HG03469 (cell line): ENCODE results near the gene OR56A1.
"Not testable (repeated sequence)": the region's sequence is repeated elsewhere in the genome, so short reads cannot be mapped to it uniquely, and the experiment has no call there.

Experiments
- ATAC-seq: cut with Tn5 transposase; IDR thresholded peaks from one replicate; pipeline ENCODE4 v1.9.1; 2021; ENCODE audit warnings: mild to moderate bottlenecking, moderate library complexity, moderate number of reproducible peaks; ENCODE audit not compliant: unreplicated experiment

Gene OR56A1, protein sequence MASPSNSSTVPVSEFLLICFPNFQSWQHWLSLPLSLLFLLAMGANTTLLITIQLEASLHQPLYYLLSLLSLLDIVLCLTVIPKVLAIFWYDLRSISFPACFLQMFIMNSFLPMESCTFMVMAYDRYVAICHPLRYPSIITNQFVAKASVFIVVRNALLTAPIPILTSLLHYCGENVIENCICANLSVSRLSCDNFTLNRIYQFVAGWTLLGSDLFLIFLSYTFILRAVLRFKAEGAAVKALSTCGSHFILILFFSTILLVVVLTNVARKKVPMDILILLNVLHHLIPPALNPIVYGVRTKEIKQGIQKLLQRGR

DNA sequence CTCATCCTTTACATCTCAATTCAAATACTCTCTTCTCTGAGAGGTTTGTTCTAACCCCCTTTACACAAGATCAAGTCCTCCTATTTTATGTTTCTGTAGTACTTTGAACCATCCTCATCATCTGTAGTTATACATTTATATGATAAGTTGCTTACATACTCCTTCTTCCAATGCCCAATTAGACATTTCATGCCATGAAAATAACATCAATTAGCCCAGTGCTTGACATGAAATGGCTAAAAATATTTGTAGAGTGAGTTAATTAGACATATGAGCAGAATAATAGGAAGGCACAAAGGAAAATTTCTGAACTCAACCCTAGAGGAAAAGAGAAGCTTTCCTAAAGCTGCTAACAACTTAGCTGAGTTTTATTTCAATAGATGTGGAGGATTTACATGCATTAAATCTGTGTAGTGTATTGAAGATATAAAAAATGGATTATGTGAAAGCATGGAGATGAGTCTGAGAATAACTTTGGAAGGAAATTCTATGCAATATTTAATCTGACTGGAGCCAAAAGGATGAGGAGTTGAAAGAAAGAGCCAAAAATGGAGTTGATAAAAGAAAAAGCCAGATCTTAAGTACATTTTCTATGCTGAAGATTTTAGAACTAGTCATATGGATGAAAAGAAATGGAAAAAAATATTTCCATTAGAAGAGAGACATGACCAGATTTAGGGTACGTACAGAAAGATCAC, at the start of gene OR56A1:
Gene OR56A1 (minus strand): TSS at position 51 of the 698 bp plus-strand sequence. CDS start 3,066 bp downstream, outside the sequence.
- ATAC-seq: no peak

DNA sequence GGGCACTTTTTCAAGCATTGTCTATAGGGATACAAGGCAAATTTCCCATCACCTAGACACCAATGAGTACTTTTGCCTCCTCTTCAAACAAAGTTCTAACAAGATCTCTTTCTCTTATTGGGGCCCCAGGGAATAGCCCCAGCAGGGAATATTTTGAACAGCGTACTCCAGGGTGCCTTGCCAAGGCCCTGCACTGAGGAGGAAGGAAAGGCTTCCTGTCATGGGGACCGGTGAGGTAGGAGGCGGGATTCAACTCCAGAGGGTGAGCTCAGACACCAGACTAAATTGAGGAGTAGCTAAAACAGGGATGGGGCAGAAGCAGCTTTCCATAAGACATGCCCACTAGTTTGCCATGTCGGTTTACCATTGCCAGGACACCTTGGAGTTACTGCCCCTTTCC, 48.9 kb upstream of the OR56A1 start:
- no peak for ATAC-seq

DNA sequence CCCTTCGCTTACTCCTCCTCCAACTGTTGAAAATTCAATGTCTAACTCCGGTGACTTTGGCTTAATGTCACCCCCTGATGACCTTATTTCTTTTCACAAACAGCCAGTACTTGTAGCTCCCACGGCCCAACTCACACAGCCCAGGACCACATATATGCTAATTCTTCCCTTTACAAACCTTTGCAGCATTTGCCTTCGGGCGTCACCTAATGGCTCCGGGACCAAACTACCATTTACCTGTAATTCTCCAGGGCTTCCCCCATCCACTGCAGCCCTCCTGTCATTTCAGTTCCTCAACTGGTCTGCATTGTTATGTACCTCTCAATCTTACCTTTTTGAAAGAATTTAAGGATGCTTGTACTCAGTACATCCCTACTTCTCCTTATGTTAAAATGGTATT, 47.2 kb upstream of the OR56A1 start:
- ATAC-seq: no peak

DNA sequence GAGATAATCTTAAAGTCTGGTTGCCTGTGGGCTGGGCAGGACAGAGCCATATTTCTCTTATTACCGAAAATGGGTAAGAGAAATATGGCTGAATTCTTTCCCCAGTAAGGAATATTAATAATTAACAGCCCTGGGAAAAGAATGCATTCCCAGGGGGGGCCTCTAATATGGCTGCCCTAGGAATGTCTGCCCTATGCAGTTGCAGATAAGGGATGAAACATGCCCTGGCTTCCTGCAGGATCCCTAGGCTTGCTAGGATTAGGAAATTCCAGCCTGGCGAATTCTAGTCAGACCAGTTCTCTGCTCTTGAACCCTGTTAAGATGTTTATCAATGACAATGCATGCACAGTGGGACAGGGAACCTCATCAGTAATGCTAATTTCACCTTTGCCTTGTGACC, 45.9 kb upstream of the OR56A1 start:
- not testable (repeated sequence) for ATAC-seq

DNA sequence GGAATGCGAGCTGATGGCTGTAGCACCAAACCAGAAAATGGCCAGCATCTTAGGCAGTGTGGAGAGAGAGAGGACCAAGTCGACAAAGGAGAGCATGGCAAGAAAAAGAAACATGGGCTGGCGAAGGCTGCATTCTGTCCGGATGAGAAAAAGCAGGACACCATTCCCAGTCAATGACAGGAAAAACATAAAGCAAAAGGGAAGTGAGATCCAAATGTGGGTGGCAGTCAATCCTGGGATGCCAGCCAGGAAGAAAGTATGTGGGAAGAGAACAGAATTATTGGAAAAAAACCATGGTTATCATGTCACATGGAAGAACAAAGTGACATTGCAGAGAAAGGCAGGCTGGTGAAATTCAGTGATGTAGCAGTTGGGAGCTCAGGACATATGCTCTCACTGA, 36.9 kb upstream of the OR56A1 start:
- ATAC-seq: no peak

DNA sequence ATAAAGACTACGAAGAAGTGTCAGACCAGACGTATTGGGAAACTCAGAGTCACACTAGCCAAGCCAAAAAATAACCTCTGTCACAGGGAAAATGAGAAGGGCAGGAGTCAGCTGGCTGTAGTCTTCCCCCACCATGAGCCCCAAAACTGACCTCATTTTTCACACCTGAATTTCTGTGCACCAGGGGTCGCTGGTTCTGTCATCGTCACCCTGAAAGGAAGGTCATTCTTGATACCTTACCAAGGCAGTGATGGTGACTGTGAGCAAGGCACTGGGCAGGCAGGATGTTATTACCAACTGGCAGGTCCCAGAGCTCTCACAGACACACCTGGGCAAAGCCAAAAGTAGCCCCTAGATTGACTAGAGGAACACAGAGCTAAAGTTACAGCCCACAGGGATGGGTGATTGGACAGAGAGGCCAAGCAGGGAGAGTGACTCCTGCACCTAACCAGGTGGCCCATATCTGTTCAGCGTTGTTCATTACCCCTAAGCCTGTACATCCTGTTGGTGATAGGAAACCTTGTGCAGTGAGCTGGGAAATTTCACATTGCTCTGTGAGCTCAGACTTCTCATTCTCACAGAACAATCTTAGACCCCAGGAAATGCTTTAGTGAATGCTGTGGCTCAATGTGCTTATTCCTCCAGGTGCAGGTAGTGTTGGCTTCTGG, 32.3 kb upstream of the OR56A1 start:
- ATAC-seq: no peak

DNA sequence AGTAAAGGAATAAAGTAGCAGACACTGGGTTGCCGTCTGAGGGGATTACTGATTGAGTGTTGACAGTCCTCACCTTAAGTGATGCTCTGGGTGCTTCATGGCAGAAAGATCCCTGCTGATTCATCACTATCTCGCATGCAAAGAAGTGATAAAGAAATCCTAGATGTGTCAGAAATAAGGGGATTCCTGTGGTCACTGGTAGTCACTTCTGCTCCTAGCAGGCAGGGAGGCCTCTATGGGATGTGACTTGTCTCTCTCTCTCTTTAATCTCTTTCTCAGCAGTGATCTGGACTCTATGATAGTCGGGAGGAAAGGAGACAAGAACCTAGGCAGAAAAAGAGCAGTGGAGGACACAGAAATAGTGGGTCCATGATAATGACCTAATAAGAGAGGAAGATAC, 30.9 kb upstream of the OR56A1 start:
- no peak for ATAC-seq

DNA sequence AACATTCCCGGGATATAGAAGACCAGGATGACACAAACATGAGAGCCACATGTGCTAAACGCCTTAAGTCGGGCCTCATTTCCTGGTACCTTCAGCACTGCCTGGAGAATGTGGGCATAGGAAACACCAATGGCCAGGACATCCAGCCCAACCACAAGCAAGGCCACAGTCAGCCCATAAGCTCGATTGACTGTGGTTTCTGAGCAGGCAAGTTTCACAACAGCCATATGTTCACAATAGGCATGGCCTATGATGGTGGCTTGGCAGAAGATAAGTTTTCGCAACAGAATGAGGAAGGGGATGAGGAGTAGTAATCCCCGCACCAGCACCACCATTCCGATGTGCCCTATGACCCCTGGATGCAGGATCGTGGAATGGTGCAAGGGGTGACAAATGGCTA, 26.9 kb upstream of the OR56A1 start:
- no peak for ATAC-seq

DNA sequence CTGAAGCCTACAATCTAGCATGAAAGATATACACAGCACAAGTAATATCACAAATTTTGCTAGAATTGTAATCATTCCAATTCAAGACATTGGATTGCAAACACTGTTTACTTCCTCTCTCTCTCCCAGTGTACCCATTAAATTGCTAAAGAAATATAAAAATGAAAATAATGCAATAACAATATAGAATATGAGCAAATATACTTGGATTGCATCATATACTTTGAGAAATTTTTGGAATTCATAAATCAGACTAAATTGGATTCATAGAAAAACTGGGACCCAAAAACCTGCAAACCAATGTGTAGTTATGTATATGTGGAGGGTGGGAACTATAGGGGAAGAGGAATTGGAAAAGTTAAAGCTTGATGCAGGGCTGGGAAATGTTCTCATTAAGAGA, 25.0 kb upstream of the OR56A1 start:
- ATAC-seq: no peak

DNA sequence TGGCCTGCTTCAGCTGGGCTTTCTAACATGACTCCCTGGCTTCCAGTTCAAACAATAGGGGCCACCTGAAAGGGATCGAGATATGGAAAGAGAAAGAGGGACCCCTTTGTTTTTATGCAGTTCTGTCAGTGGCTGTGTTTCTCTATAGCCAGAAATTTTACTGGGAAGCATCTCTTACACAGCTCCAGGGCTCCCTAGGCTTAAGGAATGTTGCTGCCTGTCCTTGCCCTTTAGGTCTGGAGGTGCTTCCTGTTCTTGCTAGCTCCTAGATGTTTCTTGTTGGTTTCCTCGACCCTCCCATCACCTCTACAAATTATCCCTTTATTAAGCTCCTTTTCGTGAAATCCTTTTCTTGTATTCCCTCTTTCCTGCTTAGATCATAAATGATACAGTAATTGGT, 21.8 kb upstream of the OR56A1 start:
- ATAC-seq: no peak

DNA sequence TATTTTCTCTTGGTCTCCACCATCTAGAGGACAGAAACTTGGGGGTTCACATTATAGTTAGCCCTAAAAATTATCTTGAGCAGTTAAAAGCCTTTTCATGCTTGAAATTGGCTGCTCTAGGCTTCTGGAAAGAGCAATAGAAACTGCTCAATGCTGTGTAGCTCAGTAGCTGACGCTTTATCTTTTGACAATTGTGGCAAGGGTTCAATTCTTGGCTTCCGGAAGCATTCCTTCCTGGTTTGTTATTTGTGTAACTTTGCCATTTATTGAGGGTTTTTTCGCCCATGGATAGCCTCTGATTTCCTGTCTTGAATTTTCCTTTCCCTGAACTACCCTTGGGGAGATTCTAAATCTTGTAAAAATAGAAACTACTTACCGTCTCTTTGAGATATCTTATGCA, 10.3 kb upstream of the OR56A1 start:
- no peak for ATAC-seq

DNA sequence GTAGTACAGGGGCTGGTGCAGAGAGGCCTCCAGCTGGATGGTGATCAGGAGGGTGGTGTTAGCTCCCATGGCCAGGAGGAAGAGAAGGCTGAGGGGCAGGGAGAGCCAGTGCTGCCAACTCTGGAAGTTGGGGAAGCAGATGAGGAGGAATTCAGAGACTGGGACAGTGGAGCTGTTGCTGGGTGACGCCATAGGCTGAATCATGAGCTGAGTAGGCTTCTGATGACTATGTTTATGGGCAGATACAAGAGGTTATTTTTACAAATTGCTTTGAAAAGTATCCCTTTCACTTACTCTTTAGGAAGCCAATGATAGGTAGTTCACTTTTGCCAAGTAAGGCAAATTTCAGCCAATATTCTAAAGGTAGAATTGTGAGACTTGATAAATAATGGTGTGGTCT, 3.1 kb downstream of the OR56A1 start:
- ATAC-seq: no peak

DNA sequence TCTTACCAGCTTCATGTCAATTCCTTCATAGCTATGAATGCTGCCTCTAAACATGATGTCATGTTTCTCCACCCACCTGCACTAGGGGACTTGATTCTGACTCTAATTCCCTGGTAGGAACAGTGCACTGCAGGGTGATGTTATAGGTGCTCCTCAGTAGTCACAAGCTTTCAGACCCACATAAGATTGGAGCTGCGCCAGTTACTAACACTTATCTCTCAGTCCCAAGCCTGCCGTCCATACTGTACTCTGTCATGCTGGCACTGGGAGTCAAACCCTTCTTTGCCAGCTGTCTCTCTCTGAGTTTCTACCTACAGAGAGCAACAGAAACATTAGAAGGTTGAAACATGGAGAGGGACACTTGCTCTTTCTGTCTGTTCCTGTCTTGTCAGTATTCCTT, 5.5 kb downstream of the OR56A1 start:
- ATAC-seq: no peak

DNA sequence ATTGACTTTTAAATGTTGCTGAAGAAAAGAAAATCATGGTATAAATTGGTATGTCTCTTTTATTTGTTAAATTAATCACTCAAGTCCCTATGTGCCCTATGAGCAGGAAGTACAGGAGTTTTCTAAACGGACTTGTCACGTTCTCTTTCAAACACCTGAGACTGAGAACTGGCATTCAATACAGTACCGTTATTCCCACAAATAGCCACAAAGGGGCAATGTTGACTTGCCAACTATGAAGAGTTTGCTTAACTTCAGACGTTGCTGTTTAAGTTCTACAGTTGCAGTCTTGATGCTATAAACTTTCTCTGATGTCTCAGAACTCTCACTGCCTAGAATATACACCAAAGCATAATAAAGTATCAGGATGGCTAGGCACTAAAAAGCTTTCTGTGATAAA, 7.6 kb downstream of the OR56A1 start:
- no peak for ATAC-seq

DNA sequence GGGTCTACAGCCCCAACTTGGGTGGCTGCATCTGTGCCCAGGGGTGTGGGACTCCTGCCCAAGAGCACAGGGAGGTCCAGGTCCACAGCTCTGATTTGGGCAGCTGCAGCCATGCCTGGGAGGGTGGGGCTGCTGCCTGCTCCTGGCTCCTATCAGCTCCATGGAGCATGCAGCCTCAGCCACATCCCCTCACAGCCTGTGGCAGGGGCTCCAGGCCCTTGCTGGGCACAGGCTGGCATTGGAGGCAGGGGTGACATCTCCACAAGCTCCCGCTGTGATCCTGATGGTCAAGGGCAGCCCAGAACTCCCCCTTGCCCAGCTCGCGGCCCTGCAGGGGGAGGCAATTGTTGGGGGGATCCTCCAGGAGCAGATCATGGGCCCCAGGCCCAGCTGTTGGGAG, 17.5 kb downstream of the OR56A1 start:
- no peak for ATAC-seq

DNA sequence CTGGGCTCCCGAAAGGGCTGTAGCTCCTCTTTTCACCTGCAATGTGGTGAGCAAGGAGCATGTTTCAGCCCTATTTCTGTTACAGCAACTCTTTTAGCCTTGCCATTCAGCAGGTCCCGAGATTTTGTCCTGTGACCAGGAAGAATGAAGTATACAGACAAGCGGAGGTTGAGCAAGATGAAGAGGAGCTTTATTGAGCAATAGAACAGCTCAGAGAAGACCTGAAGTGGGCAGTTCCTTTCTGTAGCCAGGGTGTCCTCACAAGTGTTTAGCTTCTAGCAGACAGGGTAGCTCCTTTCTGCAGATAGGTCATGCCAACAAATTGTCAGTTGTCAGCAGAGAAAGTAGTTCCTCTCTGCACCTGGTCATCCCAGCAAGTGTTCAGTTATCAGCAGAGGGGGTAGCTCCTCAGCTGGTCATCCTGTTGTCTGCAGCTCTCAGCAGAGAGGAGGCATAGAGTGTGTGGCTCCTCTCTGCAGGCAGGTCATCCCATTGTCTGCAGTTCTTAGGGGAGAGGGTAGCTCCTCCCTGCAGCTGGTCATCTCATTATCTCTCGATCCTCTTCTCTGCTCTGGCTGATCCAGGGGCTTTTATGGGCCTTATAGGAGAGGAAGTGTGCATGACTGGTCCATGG, 18.4 kb downstream of the OR56A1 start:
- no peak for ATAC-seq

DNA sequence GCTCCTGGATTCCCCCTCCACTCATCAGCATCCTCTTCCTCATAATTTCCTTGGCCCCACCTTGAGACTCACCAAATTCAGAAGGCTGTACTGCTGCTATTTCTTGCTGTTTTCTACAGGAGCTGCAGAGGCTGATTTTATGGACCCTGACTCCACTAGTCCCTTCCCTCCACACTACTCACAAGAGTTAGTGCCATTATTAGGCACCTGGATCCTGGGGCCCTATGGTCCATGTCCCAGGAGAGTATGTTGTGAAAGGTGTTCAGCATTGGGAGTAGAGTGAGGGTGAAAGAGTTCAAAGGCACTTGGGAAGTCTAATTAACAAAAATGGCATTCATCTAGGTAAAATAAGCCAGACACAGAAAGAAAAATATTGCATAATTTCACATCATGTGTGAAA, 23.7 kb downstream of the OR56A1 start, which contains the start of gene OR56A4:
Gene OR56A4 (minus strand): TSS at position 101 of the 400 bp plus-strand sequence. CDS start 3,954 bp downstream, outside the sequence.
- ATAC-seq: no peak

DNA sequence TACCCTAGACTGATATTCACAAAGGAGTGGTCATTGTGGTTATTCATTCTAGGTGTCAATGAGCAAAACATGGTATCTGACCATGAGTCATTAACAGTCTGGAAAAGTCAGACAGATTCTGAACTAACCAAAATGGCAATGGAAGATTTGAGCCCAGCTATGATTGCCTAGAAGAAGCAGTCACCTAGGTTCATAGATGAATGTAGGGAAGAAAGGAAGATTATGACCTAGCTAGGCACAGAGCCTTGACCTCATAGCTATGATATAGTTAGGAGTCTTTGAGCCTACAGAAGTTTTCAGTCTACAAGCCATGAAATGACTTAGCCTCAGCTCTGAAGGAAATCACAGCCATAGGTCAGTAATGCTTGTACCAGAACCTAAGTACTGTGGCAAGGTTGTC, 24.2 kb downstream of the OR56A1 start:
- ATAC-seq: no peak

DNA sequence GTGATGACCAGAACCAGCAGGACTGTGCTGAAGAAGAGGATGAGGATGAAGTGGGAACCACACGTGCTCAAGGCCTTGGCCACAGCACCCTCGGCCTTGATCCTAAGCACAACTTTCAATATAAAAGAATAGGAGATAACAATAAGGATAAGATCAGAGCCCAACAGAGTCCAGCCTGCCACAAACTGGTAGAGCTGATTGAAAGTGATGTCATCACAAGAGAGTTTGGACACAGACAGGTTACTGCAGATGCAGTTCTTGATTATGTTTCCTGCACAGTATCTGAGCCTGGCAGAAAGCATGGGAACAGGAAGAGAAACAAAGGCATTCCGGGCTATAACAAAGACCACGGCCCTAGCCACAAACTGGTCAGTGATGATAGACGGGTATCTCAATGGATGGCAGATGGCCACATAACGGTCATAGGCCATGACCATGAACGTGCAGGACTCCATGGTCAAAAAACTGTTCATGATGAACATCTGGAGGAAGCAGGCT, 28.3 kb downstream of the OR56A1 start:
- no peak for ATAC-seq

DNA sequence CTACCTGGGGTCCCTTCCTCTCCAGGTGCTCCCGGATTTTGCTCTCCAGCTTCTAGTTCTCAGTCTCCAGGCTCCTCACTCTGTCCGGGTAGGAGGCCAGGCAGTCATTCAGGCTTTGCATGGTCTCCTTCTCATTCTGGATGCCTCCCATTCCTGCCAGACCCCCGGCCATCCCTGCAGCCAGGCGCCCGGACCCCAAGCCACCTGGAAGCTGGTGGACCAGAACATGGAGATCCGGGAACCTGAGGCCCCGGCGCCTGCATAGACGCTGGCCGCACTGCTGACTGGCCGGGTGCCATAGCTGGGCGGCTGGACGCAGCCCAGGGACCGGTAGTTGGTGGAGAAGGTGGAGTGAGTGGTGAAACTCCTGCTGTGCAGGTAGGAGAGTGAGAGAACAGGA, 35.8 kb downstream of the OR56A1 start:
- ATAC-seq: no peak

DNA sequence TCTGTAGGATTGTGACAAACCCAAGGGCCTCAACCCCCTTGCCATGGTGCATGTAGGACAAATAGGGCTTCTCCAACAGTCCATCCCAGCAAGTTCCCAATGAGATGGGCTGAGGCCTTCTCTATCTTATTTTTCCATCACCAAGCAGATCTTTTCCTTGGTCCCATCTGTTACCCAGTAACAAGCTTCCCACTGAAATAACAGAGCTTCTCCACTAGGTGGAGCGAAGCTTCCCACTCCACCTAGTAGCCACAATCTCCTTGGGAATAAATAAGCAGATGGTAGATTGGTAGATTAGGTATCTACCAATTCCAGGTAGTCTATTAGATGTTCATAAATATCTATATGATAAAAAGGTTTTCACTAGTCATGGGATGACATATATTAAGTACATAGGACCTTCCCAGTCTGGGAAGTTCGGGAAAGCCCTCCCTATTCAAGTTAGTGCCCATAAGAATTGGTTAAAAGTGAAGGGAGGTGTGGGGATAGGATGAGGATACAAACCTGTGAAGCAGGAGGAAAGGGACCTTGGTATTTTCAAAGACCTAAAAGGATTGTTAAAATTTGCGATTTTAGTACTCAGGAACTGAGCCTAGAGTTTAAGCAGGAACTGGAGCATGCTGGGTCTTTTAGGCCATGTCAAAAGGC, 37.8 kb downstream of the OR56A1 start:
- ATAC-seq: no peak
